Skin of body (tissue), 2 donors: Measurements from ENCODE around the gene PCK2. TPM values are rescaled to one million over a fixed set of nuclear protein-coding genes. Genes with fewer than 3 reads are reported as not detected.
"Not testable (repeated sequence)": the region's sequence is repeated elsewhere in the genome, so short reads cannot be mapped to it uniquely, and the experiment has no call there.

Experiments
- DNase-seq: peaks from one replicate; lab custom pipeline; 2025; lab: John Stamatoyannopoulos, UW
- total RNA-seq: library from RNA; depleted of rRNA; stranded (reverse); fragments of >200 nt; gene quantifications from one replicate; pipeline ENCODE4 v1.2.3, GENCODE V29; 2014

Gene PCK2
- 7.2 TPM for total RNA-seq

DNA sequence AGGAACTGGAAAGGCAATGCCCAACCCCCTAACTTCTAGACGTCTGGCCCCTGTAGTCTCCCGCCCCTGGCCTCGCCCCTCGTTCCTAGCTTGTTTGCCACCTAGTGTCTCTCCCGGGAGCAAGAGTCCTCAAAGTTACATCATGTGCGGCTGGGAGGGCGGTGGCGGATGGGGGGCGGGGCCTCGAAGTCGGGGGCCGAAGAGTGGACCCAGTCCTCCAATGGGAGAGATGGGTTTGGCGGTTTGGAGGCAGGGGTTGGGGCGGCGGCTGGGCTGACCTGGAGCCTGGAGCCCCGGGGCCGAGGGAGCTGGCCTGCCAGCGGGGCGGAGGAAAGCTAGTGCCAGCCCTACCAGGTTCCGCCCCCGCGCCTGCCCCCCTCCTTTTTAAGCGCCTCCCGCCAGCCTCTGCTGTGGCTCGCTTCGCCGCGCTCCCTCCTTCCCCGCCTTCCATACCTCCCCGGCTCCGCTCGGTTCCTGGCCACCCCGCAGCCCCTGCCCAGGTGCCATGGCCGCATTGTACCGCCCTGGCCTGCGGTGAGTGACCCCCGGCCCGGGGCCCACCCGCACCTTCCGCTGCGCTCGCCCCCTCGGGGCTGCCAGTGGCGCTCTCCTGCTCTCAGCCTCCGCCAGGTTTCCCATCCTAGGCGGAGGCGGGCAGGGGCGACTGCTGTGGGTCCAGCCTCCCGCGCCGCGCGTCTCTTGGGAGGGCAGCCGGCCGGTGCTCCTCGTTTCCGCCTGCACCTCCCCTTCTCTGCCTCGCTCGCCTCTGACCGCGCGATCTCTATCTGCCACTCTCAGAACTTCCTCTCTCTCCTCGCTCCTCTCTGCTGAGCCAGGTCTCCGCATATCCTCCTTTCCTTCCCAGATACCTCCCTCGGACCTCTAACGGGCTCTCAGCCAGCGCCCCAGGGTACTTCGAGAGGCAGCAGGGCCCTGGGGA lies at the start of gene PCK2:
Gene PCK2 (plus strand): TSS at position 411 of the 940 bp plus-strand sequence. CDS start 95 bp downstream, at position 506.
- DNase-seq = peak; percentile 73

DNA sequence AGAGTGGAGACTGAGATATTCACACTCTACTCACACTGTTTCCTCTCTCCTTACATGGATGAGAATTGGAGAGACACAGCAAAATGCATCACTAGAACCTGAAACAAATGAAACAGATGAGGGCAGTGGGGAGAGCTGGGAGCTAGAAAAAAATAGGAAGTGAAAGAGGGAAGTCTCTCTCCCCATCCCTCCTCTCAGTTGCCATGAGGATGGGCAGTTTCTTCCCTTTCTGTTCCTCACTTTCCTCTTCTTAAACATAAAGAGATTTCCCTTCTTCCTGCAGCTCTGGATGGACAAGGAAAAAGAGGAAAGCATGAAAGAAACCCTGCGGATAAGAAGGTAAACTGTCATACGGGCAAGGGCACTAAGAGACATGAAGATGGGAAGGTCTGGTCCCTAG lies 45.1 kb upstream of the PCK2 start:
- not testable (repeated sequence) for DNase-seq

DNA sequence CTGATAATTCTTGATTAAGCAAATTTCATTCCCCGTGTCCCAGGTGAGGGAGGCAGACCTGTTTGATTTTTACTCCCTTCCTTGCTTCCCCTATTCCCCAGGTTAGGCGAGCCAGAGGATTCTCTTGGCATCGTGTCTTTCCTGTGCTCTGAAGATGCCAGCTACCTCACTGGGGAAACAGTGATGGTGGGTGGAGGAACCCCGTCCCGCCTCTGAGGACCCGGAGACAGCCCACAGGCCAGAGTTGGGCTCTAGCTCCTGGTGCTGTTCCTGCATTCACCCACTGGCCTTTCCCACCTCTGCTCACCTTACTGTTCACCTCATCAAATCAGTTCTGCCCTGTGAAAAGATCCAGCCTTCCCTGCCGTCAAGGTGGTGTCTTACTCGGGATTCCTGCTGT lies 43.4 kb upstream of the PCK2 start:
- not testable (repeated sequence) for DNase-seq

DNA sequence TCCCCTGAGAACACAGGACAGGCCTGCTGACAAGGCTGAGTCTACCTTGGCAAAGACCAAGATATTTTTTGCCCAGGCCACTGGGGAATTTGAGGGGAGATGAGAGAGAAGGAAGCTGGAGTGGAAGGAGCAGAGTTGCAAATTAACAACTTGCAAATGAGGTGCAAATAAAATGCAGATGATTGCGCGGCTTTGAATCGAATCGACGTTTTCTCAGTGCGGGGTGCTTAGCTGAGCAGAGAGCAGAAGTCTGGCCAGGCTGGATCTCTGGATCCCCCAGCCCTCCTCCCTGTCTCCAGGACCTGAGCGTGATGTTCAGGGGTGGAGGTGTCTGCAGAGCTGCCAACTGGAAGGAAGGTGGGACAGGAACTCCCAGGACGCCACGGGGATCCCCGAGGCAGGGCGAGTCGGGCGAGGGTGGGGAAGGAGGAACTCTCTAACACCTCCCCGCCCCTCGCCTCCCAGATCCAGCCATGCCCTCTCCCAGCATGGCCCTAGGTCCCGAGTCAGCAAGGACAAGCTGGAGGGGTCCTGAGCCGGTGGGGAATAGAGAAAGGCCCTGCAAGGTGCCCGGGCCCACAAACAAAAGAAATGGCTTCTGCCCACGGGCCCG lies 42.8 kb upstream of the PCK2 start:
- no peak for DNase-seq

DNA sequence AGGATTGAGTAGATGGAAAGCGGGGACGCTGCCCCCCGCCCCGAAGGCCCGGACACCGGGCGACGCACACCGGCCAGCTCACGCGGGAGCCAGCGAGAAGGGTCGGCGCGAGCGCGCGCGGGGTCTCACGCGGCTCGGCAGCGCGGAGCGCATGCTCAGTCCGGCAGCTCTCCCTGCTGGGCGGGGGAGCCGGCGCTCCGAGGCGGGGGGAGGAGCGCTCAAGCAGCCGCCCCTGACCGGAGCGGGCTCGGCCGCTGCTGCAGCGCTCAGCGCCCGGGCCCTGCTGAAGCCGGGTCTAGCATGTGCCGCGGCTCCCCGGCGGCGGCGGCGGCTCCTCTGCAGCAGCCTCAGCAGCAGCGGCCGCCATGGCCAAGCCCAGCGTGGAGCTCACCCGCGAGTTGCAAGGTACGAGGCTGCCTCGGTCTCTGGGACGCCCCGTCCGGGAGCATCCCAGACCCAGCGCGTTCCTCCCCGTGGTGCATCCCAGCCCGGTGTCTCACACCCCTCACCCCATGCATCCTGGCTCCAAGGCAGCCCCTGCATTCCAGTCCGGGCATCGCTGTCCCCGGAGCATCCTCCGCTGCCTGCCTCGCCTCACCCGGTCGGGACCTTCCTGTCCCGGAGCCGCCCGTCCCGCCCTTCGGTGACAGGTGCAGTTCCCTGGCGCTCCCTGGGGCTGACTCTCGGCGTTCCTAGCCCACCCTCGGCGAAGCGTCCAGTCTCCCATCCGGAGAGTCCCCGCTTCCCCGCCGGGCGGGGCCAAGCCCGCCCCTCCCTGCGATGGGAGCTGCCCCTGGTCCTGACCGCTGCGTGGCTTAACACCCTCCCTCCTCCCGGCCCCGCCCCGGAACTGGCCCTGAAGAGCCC lies 42.1 kb upstream of the PCK2 start, which contains the start of gene CARMIL3:
Gene CARMIL3 (plus strand): TSS at position 221 of the 867 bp plus-strand sequence. CDS start 145 bp downstream, at position 366.
- DNase-seq = no peak

DNA sequence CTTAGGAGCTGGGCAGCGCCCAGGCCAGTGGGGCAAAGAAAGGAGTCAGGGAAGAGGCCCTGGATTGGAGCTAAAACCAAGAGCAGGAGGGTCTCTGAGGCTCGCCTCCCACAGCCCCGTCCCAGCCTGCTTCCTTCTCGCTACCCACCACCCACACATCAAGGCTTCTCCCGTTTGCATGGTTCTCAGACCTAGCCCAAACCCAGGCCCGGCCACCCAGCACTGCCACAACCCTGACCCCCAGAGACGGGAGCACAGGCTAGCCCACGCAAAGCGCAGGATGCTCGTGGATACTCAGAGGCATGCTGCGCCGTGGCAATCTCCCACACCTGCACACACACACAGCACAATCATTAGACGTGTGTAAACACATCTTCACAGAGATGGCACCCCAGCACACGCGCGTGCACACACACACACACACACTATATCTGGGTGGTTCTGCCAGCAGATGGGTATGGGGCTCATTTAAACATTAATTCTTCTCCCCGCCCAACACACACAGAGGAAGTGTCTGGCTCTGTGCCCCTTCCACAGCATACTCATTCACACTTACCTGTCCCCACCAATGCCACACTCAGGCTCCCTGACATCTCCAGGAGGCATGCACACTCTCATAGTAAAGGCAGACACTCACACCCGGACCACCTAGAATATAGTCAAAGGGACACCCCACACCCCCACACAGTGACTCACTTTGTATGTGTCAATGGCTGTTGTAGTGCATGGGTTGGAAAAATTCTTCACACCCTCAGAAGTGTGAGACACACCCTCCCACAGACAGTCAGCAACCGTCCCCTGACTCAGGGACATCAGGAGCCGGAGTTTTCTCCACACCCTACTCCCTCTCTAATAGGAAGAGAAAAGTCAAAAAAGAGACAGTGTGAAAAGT lies 41.2 kb upstream of the PCK2 start:
- no peak for DNase-seq

DNA sequence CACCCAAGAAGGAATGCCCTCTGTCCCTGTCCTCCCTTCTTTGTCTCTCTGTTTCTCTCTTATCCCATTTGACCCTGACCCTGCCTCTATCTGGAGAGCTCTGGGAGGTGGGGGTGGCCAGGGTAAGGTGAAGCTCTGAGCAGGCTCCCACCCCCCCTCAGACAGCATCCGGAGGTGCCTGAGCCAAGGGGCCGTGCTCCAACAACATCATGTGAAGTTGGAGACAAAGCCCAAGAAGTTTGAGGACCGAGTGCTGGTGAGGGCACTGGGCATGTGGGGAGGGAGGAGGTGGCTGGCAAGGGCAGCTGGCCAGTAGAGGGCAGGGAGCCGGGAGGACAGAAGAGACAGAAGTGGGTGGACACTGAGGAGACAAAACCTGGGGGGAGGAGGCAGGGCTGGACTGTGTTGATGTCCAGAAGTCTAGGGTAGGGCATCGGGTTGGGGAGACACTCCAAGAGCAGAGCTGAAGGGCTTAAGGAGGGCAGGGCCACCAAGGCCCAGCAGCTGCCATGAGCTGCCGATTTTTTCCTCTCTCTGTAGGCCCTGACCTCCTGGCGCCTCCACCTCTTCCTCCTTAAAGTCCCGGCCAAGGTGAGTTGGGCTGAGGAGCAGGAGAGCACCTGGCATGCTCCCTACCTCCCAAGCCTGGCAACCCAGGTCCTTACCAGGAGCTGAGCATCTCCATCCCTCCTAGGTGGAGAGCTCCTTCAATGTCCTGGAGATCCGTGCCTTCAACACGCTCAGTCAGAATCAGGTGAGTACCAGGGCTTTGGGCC lies 40.4 kb upstream of the PCK2 start:
- no peak for DNase-seq

DNA sequence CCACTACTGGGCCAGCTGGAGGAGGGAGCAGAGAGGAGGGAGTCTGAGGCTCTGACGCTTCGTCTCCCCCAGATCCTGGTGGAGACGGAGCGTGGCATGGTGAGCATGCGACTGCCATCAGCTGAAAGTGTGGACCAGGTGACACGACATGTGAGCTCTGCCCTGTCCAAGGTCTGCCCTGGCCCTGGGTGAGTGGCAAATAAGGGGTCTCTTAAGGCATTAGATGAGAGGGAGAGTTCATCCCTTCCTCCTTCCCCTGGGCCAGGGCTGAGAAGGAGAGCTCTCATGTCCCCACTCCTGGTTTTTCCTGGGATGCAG lies 39.8 kb upstream of the PCK2 start:
- DNase-seq = no peak

DNA sequence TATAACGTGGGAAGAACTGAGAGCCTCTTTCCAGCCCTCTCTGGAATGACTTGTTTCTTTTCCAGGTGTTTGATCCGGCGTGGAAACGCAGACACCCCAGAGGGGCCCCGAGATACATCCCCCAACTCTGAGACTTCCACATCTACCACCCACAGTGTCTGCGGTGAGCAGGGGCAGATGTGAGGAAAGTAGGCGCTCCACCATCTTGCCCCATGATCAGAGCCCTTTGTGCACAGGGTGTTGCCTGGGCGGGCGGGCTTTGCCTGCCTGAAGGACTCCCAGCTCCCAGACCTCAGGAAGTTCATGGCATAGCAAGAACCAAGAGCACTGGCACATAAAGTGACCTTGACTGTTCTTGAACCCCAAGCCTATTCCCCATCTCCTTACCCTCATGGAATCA lies 39.5 kb upstream of the PCK2 start:
- no peak for DNase-seq

DNA sequence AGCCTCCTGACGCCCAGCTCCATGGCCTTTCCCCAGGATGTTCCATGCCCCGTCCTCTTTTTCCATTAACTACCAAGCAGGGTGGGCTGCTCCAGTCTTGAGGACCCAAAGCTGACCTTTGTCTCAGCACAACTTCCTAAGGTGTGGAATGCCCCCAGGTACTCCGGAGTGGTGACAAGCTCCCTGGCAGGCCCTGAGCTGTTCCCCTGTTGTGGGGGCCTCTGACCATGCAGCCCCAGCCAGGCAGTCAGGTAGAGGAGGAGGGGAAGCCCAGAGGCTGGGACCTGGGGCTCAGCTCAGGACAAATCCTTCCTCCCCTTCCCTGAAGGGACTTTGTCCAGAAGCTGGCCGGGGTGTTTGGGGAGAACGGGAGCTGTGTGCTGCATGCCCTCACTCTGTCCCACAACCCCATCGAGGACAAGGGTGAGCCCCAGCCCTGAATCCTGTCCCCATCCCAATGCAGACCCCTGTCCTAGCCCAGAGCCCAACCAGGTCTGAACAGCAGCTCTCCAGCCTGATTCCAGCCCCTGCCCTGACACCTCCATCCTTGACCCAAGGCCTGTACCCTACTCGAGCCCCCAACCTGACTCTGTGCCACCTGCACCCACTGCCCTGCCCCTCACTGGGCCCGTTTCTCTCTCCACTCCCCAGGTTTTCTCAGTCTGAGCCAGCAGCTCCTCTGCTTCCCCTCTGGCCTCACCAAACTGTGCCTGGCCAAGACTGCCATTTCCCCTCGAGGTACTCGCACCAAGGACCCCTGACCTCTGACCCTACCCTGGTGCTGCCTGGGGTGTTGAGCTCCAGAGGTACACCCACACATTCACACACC lies 37.9 kb upstream of the PCK2 start:
- DNase-seq = no peak

DNA sequence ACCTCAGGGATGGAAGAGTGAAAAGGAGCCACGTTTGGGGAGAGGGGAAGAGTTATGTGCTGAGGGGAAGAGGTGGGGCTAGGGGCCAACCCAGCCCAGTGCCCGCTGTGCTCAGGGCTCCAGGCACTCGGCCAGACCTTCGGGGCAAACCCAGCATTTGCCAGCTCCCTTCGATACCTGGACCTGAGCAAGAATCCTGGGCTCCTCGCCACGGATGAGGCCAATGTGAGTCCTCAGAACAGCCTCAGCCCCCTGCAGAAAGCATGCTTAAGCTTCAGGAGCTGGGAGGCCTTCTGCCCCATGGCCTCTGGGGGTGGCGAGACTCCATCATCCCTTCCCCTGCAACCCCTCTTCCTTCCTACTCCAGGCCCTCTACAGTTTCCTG lies 37.3 kb upstream of the PCK2 start:
- DNase-seq = no peak

DNA sequence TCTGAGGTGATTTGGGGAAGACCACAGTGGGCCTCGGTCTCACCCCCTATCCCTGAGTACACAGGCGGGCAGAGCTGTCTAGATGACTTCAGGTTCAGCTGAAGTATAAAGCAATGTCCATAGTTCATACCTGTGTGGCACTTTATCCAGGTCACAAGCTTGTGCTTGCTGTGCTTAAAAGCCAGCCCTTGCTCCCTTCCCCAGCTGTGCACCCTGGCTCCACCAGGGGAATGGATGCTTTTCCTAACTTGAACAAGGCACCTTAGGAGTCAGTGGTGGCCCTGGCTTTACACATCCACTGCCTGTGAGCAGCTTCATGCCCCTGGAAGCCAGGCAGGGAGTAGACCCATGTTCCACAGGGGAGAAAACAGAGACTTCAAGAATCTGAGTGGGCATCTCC lies 36.8 kb upstream of the PCK2 start:
- no peak for DNase-seq

DNA sequence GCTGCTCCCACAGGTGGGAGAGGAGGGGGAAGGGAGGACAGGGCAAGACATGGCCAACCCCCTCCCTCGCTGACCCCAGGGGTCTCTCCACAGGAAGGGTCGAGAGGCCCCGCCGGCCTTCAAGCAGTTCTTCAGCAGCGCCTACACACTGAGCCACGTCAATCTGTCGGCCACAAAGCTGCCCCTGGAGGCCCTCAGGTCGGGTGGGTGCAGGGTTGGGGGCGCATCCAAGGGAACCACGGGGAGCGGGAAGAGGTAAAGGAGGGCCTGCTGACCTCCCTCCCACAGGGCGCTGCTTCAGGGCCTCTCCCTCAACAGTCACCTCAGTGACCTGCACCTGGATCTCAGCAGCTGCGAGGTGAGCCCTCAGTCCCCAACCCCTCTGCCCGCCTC lies 36.2 kb upstream of the PCK2 start:
- DNase-seq = no peak

DNA sequence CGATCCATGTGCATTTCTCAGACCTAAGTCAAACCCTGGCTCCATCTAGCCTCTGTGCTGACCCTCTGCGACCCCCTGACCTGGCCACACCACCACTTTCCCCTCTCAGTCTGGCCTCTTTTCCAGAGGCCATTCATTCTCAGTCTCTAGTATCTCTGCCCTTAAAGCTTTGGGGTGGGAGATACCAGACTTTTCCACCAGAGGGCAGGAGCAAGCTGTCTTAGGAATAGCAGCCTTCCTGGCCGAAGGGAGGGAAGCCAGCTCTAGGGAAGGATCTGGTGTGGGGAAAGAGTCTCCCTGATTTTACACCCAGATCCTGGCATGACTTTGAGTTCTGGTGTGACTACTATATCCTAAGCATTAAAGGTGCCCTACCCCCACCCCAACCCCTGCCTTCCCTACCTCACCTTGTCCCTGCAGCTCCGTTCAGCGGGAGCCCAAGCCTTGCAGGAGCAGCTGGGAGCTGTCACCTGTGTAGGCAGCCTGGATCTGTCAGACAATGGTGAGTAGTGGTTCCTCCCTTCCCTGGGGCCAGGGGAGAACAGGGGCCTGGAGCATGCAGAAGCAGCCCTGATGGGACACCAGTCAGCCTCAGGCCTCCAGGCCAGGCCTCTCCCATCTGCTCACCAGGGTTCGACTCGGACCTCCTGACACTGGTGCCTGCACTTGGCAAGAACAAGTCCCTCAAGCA lies 35.7 kb upstream of the PCK2 start:
- peak; percentile 76 for DNase-seq

DNA sequence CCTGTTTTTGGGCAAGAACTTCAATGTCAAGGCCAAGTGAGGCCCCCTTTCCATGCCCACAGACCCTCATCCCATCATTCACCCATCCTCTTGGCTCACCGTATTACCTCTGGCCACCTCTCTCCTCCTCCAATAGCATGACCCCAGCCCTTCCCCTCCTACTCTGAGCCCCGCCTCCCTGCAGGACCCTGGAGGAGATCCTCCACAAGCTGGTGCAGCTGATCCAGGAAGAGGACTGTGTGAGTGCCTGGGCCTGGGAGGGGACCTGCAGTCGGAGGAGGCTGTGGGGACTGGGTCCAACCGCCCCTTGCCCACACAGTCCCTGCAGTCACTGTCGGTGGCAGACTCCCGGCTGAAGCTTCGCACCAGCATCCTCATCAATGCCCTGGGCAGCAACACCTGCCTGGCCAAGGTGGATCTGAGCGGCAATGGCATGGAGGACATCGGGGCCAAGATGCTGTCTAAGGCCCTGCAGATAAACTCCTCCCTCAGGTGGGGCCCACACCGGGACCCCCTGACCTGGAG lies 35.1 kb upstream of the PCK2 start:
- no peak for DNase-seq

DNA sequence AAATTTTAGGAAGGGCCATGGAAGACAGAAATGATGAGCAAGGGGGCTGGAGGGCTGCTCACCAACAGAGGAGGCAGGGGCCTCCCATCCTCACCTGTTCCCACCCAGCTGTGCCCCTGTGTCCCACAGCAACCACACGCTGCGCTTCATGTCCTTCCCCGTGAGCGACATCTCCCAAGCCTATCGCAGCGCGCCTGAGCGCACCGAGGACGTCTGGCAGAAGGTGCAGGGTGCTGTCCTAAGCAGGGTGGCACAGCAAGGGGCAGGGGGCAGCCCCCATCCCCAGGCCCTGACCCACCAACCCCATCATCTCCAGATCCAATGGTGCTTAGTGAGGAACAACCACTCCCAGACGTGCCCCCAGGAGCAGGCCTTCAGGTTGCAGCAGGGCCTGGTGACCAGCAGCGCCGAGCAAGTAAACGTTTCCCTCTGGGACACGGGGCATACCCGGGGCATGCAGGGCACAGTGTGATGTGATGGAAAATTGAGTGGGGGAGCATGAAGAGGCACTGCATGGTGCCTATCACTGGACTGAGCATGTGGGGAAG lies 34.2 kb upstream of the PCK2 start:
- DNase-seq = no peak

DNA sequence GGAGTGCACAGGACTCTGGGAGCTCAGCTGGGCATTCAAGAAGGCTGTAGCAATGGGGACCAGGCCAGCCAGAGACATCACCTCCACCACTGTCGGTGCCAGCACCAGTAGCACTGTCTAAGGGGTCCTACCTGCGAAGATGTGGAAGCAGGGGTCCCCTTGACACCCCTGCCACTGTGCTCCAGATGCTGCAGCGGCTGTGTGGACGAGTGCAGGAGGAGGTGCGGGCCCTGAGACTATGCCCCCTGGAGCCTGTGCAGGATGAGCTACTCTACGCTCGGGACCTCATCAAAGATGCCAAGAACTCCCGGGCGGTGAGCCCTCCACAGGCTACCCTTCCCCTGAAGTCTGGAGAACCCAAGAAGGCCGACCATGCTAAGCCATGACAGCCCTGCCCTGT lies 33.7 kb upstream of the PCK2 start:
- no peak for DNase-seq
